Epithelial cell of prostate (primary cell): Measurements from ENCODE around the gene NSD1.
"Not testable (repeated sequence)": the region's sequence is repeated elsewhere in the genome, so short reads cannot be mapped to it uniquely, and the experiment has no call there.

Source experiments
- DNase-seq: peaks from one replicate; pipeline ENCODE4 v3.0.0-alpha.2; 2011; ENCODE audit warnings: low read depth, low spot score
- H3K27ac ChIP-seq: fragments of 450-650 bp; 2 replicates; pipeline ENCODE4 v1.5.1; 2017; ENCODE audit warnings: mild to moderate bottlenecking

The NSD1 gene

GRCh38 chr5:177335701-177336065, 202.1 kb downstream of the NSD1 start:
- no peak overlapping the region for H3K27ac ChIP-seq
- no peak for DNase-seq

GRCh38 chr5:177336112-177336511, 202.5 kb downstream of the NSD1 start:
- no peak overlapping the region for H3K27ac ChIP-seq
- DNase-seq = no peak

- no peak for DNase-seq
Measured at GRCh38 chr5:177336603-177337494, 203.3 kb downstream of the NSD1 start.

GRCh38 chr5:177338251-177339106, 204.9 kb downstream of the NSD1 start:
- H3K27ac ChIP-seq = no peak overlapping the region
- no peak for DNase-seq

More at GRCh38 chr5:177336603-177337494, 203.3 kb downstream of the NSD1 start:
- no peak overlapping the region for H3K27ac ChIP-seq

- H3K27ac ChIP-seq = no peak overlapping the region
- DNase-seq = no peak
Measured at GRCh38 chr5:177339107-177339638, 205.6 kb downstream of the NSD1 start.

GRCh38 chr5:177343000-177343399, 209.4 kb downstream of the NSD1 start:
- DNase-seq, H3K27ac ChIP-seq: not testable (repeated sequence)

GRCh38 chr5:177343777-177344176, 210.2 kb downstream of the NSD1 start:
- no peak for DNase-seq
- no peak overlapping the region for H3K27ac ChIP-seq

- H3K27ac ChIP-seq = no peak overlapping the region
- no peak for DNase-seq
Measured at GRCh38 chr5:177344891-177345290, 211.3 kb downstream of the NSD1 start.

- DNase-seq = no peak
- H3K27ac ChIP-seq = no peak overlapping the region
Measured at GRCh38 chr5:177346820-177347219, 213.2 kb downstream of the NSD1 start.

GRCh38 chr5:177347699-177348098, 214.1 kb downstream of the NSD1 start:
- DNase-seq = no peak
- H3K27ac ChIP-seq = no peak overlapping the region

GRCh38 chr5:177349362-177349647, 215.7 kb downstream of the NSD1 start:
- no peak for DNase-seq
- no peak overlapping the region for H3K27ac ChIP-seq

GRCh38 chr5:177349762-177350161, 216.2 kb downstream of the NSD1 start:
- DNase-seq = no peak
- H3K27ac ChIP-seq = no peak overlapping the region
